HG02588 (cell line): Measurements from ENCODE around the gene PIGS.
"Not testable (repeated sequence)": the region's sequence is repeated elsewhere in the genome, so short reads cannot be mapped to it uniquely, and the experiment has no call there.

ENCODE experiments used
- ATAC-seq: cut with Tn5 transposase; IDR thresholded peaks from one replicate; pipeline ENCODE4 v1.9.1; 2021; ENCODE audit warnings: mild to moderate bottlenecking, moderate library complexity; ENCODE audit not compliant: unreplicated experiment

Gene PIGS

DNA sequence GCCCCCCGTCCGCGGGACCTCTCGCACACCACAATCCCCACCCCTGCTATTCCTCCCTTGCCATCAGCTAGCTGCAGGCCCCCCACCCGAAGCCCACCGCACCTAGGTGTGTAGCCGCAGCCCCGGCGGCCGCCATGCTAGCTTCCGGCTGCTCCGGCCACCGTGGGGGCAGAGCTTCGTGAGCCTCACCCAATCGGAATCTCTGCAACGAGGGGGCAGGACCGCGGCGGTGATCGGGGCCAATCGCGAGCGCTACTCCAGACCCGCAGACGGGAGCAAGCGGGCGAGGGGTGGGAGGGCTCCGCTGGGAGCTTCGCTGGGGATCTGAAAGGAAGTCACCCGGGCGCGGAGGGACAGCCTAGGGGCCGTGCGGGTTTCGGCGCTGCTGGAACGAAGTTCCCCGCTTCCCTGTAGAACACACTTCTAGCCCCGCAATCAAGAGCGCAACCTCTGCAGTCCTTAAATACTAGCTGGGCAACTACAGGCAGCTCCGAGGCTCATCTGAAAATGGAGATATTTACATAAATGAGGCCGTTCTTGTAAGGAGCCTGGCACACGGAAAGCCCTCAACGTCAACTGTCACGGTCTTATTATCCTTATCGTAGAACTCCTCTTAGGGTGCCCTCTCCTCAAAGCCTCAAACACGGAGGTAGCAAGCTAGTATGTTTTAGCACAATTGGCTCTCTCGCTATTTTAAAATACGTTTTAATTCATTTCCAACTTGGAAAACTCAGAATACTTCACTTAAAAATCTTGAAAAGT lies at the start of gene PIGS:
PIGS (minus strand) TSS at position 164 of the 762 bp plus-strand sequence; CDS start at position 136, 28 bp downstream.
- ATAC-seq, result peak; percentile 86

DNA sequence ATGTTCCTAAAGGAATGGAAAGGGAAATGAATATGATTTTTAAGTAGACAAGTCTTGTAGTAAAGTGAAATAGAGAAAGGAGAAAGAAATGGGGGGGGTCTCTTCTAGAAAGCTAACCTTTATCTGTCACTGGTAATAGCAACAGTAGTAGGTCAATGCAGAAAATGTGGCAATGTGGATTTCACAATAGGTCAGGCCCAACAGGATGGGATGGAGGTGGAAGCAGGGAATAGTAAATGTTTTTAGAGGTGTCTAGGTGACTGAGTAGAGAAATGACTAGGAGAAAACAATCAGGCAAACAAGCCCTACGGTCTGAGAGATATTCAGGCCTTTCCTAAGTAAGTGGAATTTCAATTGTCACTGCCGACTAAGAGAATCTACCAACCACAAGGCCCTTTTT lies 48.7 kb upstream of the PIGS start:
- no peak for ATAC-seq

DNA sequence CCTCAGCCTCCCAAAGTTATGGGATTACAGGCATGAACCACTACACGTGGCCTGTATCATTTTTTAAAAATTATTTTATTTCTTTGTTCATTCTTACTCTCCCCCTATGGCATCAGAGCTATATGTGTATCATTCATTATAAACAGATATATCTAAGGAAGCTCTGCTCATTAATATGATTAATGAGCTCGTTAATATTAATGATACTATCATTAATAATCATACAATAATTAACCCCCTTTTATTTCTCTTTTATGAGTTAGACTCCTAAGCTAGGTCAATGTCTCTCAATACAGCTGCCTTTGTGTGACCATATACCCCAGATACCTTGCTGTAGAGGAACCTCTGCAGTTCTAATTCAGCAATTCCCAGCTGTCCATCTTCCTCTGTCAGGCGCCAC lies 47.1 kb upstream of the PIGS start:
- ATAC-seq, result no peak

DNA sequence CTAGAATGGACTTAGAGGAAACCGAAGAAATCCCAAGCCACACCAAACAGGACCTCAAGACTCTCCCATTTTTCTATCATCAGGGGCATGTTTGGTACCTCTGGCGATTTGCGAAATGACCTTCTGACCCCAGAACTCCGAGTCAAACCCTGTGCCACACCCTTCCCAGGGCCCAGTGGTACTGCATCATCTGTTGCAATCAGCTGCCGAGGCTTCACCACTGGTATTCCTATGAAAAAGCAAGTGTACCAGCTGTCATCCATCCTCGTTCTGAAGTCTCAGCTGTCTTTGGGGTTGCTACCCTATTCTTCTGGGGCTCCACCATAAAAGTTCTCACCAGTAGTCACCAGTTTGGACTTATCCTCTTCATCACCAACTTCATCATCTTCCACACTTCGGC lies 45.0 kb upstream of the PIGS start:
- no peak for ATAC-seq

GRCh38 chr17:28615260-28615940 lies 44.1 kb upstream of the PIGS start:
- ATAC-seq, result no peak

GRCh38 chr17:28613931-28614381 lies 42.6 kb upstream of the PIGS start, which contains the start of gene RSKR:
RSKR (minus strand) TSS chr17:28614185; CDS start chr17:28614161, 24 bp downstream.
- no peak for ATAC-seq

DNA sequence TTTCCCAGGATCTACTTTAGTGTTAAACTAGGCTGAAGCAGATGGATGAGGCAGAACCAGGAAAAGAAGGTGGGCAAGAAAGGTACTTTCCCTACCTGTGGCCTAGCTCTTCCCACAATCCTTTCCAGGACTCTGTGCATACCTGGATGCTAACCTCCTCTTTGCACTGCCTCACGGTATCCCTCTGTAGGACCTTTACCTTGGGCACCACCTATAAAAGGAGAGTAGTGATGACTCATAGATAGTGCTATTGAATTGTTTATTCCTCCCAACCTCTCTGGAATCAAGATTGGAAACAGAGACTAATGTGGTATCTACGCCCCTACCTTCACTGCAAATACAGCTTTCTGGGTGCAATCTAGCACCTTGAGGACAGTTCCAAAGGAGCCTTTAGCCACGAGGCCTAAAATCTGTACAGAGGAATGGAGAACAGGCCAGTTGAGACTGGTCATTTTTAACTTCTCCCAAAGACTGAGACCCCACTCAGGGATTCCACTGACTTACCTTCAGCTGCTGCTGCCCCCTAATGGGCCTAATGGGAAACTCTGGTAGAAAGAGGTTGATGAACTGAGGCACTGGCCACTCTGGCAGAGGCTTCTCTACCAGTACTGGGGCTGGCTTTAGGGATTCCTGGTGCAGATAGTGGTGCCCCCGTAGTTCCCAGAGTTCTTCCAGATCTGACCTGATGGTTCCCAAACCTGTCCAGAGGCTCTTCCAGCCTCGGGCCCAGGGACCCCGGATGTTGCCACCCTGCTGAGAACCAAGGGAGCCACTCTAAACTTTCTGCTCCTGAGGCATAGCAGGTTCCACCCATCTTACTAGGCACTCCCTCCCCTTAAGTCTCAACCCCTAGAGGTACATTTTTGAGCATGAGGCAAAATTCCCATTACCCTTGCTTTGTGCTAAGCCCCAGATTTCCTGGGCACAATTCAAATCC lies 41.9 kb upstream of the PIGS start:
- no peak for ATAC-seq

- ATAC-seq, result no peak
Observed at GRCh38 chr17:28612531-28612930, 41.2 kb upstream of the PIGS start.

DNA sequence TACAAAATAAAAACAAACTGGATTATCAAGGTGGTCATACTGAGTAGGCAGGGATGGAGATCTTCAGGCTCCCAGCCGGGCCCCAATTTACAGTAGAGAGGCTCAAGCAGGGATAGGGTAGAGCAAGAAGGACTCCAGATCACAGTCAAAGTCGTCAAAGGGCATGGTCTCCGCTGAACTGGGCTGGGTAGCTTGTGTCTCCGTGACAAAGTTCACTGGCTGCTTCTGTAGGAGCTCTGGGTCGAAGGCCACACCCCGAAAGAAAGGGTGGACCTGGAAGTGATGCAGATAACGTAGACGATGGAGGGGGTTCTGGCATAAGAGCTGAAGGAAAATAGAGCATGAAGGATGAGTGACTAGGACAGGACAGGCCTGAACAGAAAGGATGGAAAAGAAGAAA lies 39.1 kb upstream of the PIGS start:
- ATAC-seq, result no peak

GRCh38 chr17:28604031-28604430 lies 32.7 kb upstream of the PIGS start:
- ATAC-seq, result not testable (repeated sequence)

- ATAC-seq, result peak; percentile 49
Observed at GRCh38 chr17:28599311-28600184, 28.2 kb upstream of the PIGS start.

DNA sequence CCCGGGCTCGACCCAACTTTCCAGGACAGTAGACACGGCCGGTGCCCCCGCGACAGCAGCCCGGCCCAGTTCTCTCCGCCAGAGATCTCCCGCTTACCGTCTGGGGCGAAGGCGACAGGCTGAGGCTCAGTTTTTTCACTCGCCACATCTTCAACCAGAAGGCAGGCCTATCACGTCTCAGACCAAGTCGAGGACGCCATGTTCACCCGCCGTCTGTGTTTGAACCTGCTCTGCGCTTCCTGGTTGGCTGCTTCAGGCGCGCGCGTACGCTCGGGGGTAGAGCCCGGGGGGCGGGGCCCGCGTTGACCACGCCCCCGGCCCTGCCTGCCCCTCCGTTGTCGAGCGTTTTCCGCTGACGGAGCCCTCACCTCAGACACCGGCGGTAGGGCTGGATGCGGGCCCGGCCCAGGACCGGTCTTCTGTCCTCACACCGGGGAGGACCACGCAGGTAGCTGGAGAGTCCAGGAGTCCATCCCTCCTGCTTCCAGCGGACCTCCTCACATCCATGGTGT lies 27.5 kb upstream of the PIGS start, which contains the start of gene SPAG5:
SPAG5 (minus strand) TSS at position 227 of the 512 bp plus-strand sequence; CDS start at position 148, 79 bp downstream.
- peak; percentile 80 for ATAC-seq

- no peak for ATAC-seq
Observed at GRCh38 chr17:28598389-28598788, 27.1 kb upstream of the PIGS start.

DNA sequence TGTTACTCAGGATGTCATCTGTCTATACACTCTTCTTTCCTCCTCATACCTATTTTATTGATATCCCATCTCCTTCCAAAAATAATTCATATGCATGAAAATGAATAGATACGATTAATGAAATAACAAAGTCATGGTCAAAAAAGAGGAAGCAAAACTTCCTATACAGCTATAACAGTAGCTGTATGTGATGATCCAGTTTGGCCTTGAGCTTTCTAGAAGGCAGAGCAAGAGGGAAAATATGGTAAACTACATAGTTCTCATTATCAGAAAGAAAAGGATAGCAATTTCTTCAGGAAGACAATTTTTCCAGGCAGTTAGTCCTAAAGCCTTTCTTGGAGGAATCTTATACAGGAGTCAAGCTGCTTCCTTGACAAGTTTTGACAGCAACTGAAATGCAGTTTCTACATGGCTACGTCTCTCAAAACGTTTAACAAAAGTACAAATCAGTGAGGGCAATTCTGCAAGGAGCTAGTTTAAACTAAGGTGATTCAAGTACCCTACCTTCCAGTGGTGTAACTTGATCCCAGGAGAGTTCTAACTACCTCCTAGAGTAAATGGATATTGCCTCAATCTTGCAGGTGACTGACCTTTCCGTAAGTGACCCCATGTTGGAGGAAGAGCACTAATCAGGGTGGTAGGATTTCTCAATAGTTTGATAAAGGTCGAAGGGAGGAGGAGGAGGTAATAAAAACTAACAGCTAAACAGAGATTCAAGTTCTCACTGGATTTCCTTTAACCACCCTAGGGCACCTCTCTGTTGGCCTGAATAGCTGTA lies 26.5 kb upstream of the PIGS start:
- no peak for ATAC-seq

- ATAC-seq, result no peak
Observed at GRCh38 chr17:28592260-28592659, 20.9 kb upstream of the PIGS start.

GRCh38 chr17:28585851-28586250 lies 14.5 kb upstream of the PIGS start:
- ATAC-seq, result no peak

GRCh38 chr17:28584434-28584833 lies 13.1 kb upstream of the PIGS start:
- ATAC-seq, result no peak

DNA sequence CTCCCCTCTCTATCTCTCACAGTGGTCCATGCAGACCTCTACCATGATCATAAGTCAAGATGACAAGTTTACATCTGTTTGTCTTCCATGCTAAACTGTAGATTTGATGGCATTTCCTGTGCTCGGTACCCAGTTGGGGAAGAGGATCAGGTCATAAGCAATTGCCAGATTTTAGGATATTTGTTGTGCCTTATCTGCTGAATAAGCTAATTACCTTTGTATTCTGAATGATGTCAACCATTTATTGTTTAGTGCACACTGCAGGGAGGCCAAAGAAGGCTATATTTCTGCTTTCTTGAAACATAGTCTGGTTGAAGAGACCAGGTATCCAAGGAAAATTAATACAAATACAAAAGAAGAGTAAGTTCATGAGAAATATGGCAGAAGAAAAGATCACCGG lies 11.2 kb upstream of the PIGS start:
- ATAC-seq, result no peak

- no peak for ATAC-seq
Observed at GRCh38 chr17:28580959-28581358, 9.6 kb upstream of the PIGS start.
